ENCODE data around the gene IFT122.

The IFT122 gene

GRCh38 chr3:129533406-129533805 is 93.4 kb downstream of the IFT122 start:
- Histone ChIP-seq H3K27me3 (ENCODE audit: insufficient read depth, low read length) (peaks cover 8% of the 10 kb centered on the region; the same call in 1 of the 2 replicates), H3K27ac (ENCODE audit: low read depth, low read length, poor library complexity, severe bottlenecking) (no peak overlapping the region), H4K20me1 (ENCODE audit: insufficient read depth, low read length) (no peaks in the 10 kb centered on the region), H3K4me3 (ENCODE audit: low read depth, low read length, poor library complexity, severe bottlenecking) (no peak overlapping the region), H3K4me2 (ENCODE audit: low read length) (no peak overlapping the region), H2AFZ (ENCODE audit: low read length) (no peak overlapping the region), H3K4me1 (ENCODE audit: insufficient read depth, low read length, severe bottlenecking) (no peaks in the 10 kb centered on the region), H3K79me2 (ENCODE audit: insufficient read depth, low read length) (no peaks in the 10 kb centered on the region), H3F3A (ENCODE audit: insufficient read depth, low read length) (no peaks in the 10 kb centered on the region), H3K36me3 (ENCODE audit: insufficient read depth, low read length) (no peaks in the 10 kb centered on the region), H3K9ac (ENCODE audit: low read length) (no peak overlapping the region), H3K9me2 (ENCODE audit: low read depth, low read length) (no peaks in the 10 kb centered on the region), H3K9me3 (ENCODE audit: low read length) (no peaks in the 10 kb centered on the region)
- no peak for TF ChIP-seq EZH2 (IDR thresholded peaks at IDR 0.05; ENCODE audit: borderline replicate concordance, low read length)
- TF ChIP-seq, protein P1, sequence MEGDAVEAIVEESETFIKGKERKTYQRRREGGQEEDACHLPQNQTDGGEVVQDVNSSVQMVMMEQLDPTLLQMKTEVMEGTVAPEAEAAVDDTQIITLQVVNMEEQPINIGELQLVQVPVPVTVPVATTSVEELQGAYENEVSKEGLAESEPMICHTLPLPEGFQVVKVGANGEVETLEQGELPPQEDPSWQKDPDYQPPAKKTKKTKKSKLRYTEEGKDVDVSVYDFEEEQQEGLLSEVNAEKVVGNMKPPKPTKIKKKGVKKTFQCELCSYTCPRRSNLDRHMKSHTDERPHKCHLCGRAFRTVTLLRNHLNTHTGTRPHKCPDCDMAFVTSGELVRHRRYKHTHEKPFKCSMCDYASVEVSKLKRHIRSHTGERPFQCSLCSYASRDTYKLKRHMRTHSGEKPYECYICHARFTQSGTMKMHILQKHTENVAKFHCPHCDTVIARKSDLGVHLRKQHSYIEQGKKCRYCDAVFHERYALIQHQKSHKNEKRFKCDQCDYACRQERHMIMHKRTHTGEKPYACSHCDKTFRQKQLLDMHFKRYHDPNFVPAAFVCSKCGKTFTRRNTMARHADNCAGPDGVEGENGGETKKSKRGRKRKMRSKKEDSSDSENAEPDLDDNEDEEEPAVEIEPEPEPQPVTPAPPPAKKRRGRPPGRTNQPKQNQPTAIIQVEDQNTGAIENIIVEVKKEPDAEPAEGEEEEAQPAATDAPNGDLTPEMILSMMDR (IDR thresholded peaks at IDR 0.05; ENCODE audit: low read length): no peak

- Histone ChIP-seq H3K79me2 (ENCODE audit: insufficient read depth, low read length) (no peaks in the 10 kb centered on the region), H3K9ac (ENCODE audit: low read length) (no peak overlapping the region), H3K9me2 (ENCODE audit: low read depth, low read length) (no peaks in the 10 kb centered on the region), H3K27ac (ENCODE audit: low read depth, low read length, poor library complexity, severe bottlenecking) (no peak overlapping the region), H4K20me1 (ENCODE audit: insufficient read depth, low read length) (no peaks in the 10 kb centered on the region), H3K4me2 (ENCODE audit: low read length) (no peak overlapping the region), H2AFZ (ENCODE audit: low read length) (no peak overlapping the region), H3K36me3 (ENCODE audit: insufficient read depth, low read length) (no peaks in the 10 kb centered on the region), H3K9me3 (ENCODE audit: low read length) (no peaks in the 10 kb centered on the region), H3K4me1 (ENCODE audit: insufficient read depth, low read length, severe bottlenecking) (no peaks in the 10 kb centered on the region), H3F3A (ENCODE audit: insufficient read depth, low read length) (no peaks in the 10 kb centered on the region), H3K4me3 (ENCODE audit: low read depth, low read length, poor library complexity, severe bottlenecking) (no peak overlapping the region), H3K27me3 (ENCODE audit: insufficient read depth, low read length) (peaks cover 8% of the 10 kb centered on the region; the same call in 1 of the 2 replicates)
- TF ChIP-seq EZH2 (IDR thresholded peaks at IDR 0.05; ENCODE audit: borderline replicate concordance, low read length): no peak
- TF ChIP-seq, protein P1 (IDR thresholded peaks at IDR 0.05; ENCODE audit: low read length): no peak
Measured at GRCh38 chr3:129534428-129535027, 94.5 kb downstream of the IFT122 start.

DNA sequence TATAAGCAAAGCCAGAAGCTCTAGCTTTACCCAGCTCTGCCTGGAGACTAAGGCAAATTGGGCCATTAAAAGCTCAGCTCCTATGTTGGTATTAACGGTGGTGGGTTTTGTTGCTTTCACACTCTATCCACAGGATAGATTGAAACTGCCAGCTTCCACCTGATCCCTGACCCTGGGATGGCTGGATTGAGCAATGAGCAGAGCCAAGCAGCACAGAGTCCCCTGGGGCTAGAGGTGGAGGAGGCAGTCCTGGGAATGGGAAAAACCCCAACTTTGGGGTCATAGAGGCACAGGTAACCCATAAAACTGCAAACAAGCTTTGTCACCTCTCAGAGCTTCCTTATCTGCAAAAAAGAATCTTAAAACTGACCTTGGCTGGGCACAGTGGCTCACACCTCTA is 95.1 kb downstream of the IFT122 start:
- Histone ChIP-seq H3K27me3 (ENCODE audit: insufficient read depth, low read length) (peaks cover 12% of the 10 kb centered on the region; the same call in 1 of the 2 replicates), H3K36me3 (ENCODE audit: insufficient read depth, low read length) (no peaks in the 10 kb centered on the region), H3K9me2 (ENCODE audit: low read depth, low read length) (no peaks in the 10 kb centered on the region), H4K20me1 (ENCODE audit: insufficient read depth, low read length) (no peaks in the 10 kb centered on the region), H3F3A (ENCODE audit: insufficient read depth, low read length) (no peaks in the 10 kb centered on the region), H2AFZ (ENCODE audit: low read length) (no peak overlapping the region), H3K4me3 (ENCODE audit: low read depth, low read length, poor library complexity, severe bottlenecking) (no peak overlapping the region), H3K4me1 (ENCODE audit: insufficient read depth, low read length, severe bottlenecking) (no peaks in the 10 kb centered on the region), H3K4me2 (ENCODE audit: low read length) (no peak overlapping the region), H3K27ac (ENCODE audit: low read depth, low read length, poor library complexity, severe bottlenecking) (no peak overlapping the region), H3K9ac (ENCODE audit: low read length) (no peak overlapping the region), H3K79me2 (ENCODE audit: insufficient read depth, low read length) (no peaks in the 10 kb centered on the region), H3K9me3 (ENCODE audit: low read length) (no peaks in the 10 kb centered on the region)
- no peak for TF ChIP-seq EZH2 (IDR thresholded peaks at IDR 0.05; ENCODE audit: borderline replicate concordance, low read length)
- TF ChIP-seq, protein P1 (IDR thresholded peaks at IDR 0.05; ENCODE audit: low read length): no peak
